GM19351 (cell line): ENCODE data around the gene KRT6A.

Experiments
- ATAC-seq: cut with Tn5 transposase; IDR thresholded peaks from one replicate; pipeline ENCODE4 v1.9.1; 2021; ENCODE audit warnings: mild to moderate bottlenecking, moderate library complexity; ENCODE audit not compliant: unreplicated experiment

Gene KRT6A

GRCh38 chr12:52493172-52493571 lies at the start of gene KRT6A:
Gene KRT6A (minus strand): TSS chr12:52493257. CDS start chr12:52493188, 69 bp downstream.
- ATAC-seq = no peak

GRCh38 chr12:52542157-52542556 lies 49.1 kb upstream of the KRT6A start:
- no peak for ATAC-seq

- ATAC-seq = no peak
Observed at GRCh38 chr12:52541709-52542108, 48.7 kb upstream of the KRT6A start.

GRCh38 chr12:52540531-52540930 lies 47.5 kb upstream of the KRT6A start:
- ATAC-seq = no peak

GRCh38 chr12:52539821-52540173 lies 46.7 kb upstream of the KRT6A start:
- ATAC-seq = no peak

- no peak for ATAC-seq
Observed at GRCh38 chr12:52539083-52539820, 46.2 kb upstream of the KRT6A start.

- no peak for ATAC-seq
Observed at GRCh38 chr12:52537101-52537500, 44.0 kb upstream of the KRT6A start.

GRCh38 chr12:52535574-52535973 lies 42.5 kb upstream of the KRT6A start:
- no peak for ATAC-seq

GRCh38 chr12:52534482-52534881 lies 41.4 kb upstream of the KRT6A start:
- no peak for ATAC-seq

- ATAC-seq = no peak
Observed at GRCh38 chr12:52533686-52534470, 40.8 kb upstream of the KRT6A start.

GRCh38 chr12:52532636-52533035 lies 39.6 kb upstream of the KRT6A start:
- no peak for ATAC-seq

GRCh38 chr12:52531566-52532300 lies 38.7 kb upstream of the KRT6A start:
- no peak for ATAC-seq

GRCh38 chr12:52530905-52531304 lies 37.8 kb upstream of the KRT6A start:
- ATAC-seq = no peak

- no peak for ATAC-seq
Observed at GRCh38 chr12:52530366-52530765, 37.3 kb upstream of the KRT6A start.

- no peak for ATAC-seq
Observed at GRCh38 chr12:52529846-52530245, 36.8 kb upstream of the KRT6A start.

- no peak for ATAC-seq
Observed at GRCh38 chr12:52529417-52529816, 36.4 kb upstream of the KRT6A start.

GRCh38 chr12:52528641-52529143 lies 35.6 kb upstream of the KRT6A start:
- no peak for ATAC-seq

GRCh38 chr12:52527121-52527800 lies 34.2 kb upstream of the KRT6A start:
- ATAC-seq = no peak

GRCh38 chr12:52526511-52526951 lies 33.5 kb upstream of the KRT6A start:
- no peak for ATAC-seq

- no peak for ATAC-seq
Observed at GRCh38 chr12:52525661-52526499, 32.8 kb upstream of the KRT6A start.
